ENCODE data around the gene CPNE8. TPM values are rescaled to one million over a fixed set of nuclear protein-coding genes. Genes with fewer than 3 reads are reported as not detected.

The CPNE8 gene
- polyA plus RNA-seq, 2 donors, result 2.5 to 4.5 TPM

- H3K27me3 ChIP-seq (ENCODE audit: control insufficient read depth in 1 of 2, insufficient read depth in 2 of 2, low read length in 2 of 2), result no peaks in the 10 kb centered on the region
- H3K36me3 ChIP-seq (ENCODE audit: control insufficient read depth in 2 of 2, insufficient read depth in 2 of 2, low read length in 1 of 2), result no peaks in the 10 kb centered on the region
- 67 to 75% methylated on average over 4 of the region's 4 CpGs for WGBS, 2 donors
- H3K4me3 ChIP-seq (ENCODE audit: low read depth in 1 of 2, low read length in 2 of 2), result no peak overlapping the region
- H3K4me1 ChIP-seq (ENCODE audit: control insufficient read depth in 2 of 2, insufficient read depth in 2 of 2, low read length in 1 of 2), result no peaks in the 10 kb centered on the region
- H3K9me3 ChIP-seq (ENCODE audit: control insufficient read depth in 2 of 2, insufficient read depth in 1 of 2, low read depth in 1 of 2, low read length in 1 of 2), result no peaks in the 10 kb centered on the region
- H3K27ac ChIP-seq (ENCODE audit: low read depth in 2 of 2, low read length in 1 of 2), result no peak overlapping the region
These were observed 259.2 kb downstream of the CPNE8 start for GRCh38 chr12:38646146-38646545.

DNA sequence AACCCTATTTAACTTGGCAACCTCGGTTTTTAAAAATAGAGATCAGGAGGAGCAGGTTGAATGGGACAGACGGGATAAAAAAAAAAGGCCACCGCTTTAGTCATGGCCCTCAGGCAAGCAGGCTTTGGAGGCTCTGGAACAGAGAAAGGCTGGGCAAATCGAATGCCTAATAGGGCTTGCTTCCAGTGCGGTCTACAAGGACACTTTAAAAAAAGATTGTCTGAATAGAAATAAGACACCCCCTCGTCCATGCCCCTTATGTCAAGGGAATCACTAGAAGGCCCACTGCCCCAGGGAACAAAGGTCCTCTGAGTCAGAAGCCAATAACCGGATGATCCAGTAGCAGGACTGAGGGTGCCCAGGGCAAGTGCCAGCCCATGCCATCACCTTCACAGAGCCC is 265.8 kb downstream of the CPNE8 start:
- Histone ChIP-seq H3K27ac (ENCODE audit: low read depth in 2 of 2, low read length in 1 of 2) (no peak overlapping the region), H3K4me3 (ENCODE audit: low read depth in 1 of 2, low read length in 2 of 2) (no peak overlapping the region), H3K9me3 (ENCODE audit: control insufficient read depth in 2 of 2, insufficient read depth in 1 of 2, low read depth in 1 of 2, low read length in 1 of 2) (no peaks in the 10 kb centered on the region), H3K4me1 (ENCODE audit: control insufficient read depth in 2 of 2, insufficient read depth in 2 of 2, low read length in 1 of 2) (peaks cover 0 to 3% of the 10 kb centered on the region in 2 donors), H3K27me3 (ENCODE audit: control insufficient read depth in 1 of 2, insufficient read depth in 2 of 2, low read length in 2 of 2) (no peaks in the 10 kb centered on the region), H3K36me3 (ENCODE audit: control insufficient read depth in 2 of 2, insufficient read depth in 2 of 2, low read length in 1 of 2) (no peaks in the 10 kb centered on the region)
- 49 to 53% methylated on average over 7 of the region's 7 CpGs for WGBS, 2 donors

DNA sequence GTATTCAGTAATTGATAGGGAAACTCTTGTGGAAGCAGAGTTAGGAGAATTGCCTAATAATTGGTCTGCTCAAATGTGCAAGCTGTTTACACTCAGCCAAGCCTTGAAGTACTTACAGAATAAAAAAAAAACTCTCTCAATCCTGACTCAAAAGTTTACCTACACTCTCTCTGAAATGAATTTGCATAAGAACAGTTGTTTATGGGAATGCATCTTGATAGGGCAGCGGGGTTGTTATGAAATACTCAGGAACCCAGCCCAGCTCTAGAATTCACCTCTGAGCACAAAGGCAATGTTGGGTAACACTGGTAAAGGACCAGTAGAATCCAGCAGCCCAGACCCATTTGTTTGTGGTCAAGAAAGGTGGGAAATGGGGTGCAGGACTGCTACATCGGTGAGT is 267.0 kb downstream of the CPNE8 start:
- no peaks in the 10 kb centered on the region for H3K9me3 ChIP-seq (ENCODE audit: control insufficient read depth in 2 of 2, insufficient read depth in 1 of 2, low read depth in 1 of 2, low read length in 1 of 2)
- no peaks in the 10 kb centered on the region for H3K36me3 ChIP-seq (ENCODE audit: control insufficient read depth in 2 of 2, insufficient read depth in 2 of 2, low read length in 1 of 2)
- H3K27me3 ChIP-seq (ENCODE audit: control insufficient read depth in 1 of 2, insufficient read depth in 2 of 2, low read length in 2 of 2), result no peaks in the 10 kb centered on the region
- H3K4me3 ChIP-seq (ENCODE audit: low read depth in 1 of 2, low read length in 2 of 2), result no peak overlapping the region
- WGBS, 2 donors, result 76 to 82% methylated on average over 2 of the region's 2 CpGs
- H3K4me1 ChIP-seq (ENCODE audit: control insufficient read depth in 2 of 2, insufficient read depth in 2 of 2, low read length in 1 of 2), result peaks cover 0 to 3% of the 10 kb centered on the region in 2 donors
- no peak overlapping the region for H3K27ac ChIP-seq (ENCODE audit: low read depth in 2 of 2, low read length in 1 of 2)

DNA sequence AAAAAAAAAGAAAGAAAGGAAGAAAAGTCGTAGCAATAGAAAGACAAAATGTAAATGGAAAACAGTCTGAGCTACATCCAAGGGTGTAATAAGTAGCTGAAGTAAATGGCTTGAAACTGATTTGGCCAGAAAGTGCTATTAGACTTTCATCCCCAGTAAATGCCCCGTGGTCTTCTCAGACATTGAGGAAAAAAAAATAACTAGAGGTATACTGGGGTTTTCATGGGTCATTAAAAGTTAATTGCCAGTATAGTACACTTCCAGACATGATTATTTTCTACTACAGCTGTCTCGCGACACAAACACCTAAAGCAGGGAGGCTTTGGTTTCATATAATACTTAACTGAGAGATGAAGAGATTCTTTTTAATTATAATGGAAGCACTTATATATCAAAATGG is 271.9 kb downstream of the CPNE8 start:
- H3K4me1 ChIP-seq (ENCODE audit: control insufficient read depth in 2 of 2, insufficient read depth in 2 of 2, low read length in 1 of 2), result peaks cover 0 to 3% of the 10 kb centered on the region in 2 donors
- no peaks in the 10 kb centered on the region for H3K27me3 ChIP-seq (ENCODE audit: control insufficient read depth in 1 of 2, insufficient read depth in 2 of 2, low read length in 2 of 2)
- H3K4me3 ChIP-seq (ENCODE audit: low read depth in 1 of 2, low read length in 2 of 2), result no peak overlapping the region
- WGBS, 2 donors, result 40 to 53% methylated on average over 4 of the region's 4 CpGs
- H3K9me3 ChIP-seq (ENCODE audit: control insufficient read depth in 2 of 2, insufficient read depth in 1 of 2, low read depth in 1 of 2, low read length in 1 of 2), result no peaks in the 10 kb centered on the region
- no peaks in the 10 kb centered on the region for H3K36me3 ChIP-seq (ENCODE audit: control insufficient read depth in 2 of 2, insufficient read depth in 2 of 2, low read length in 1 of 2)
- H3K27ac ChIP-seq (ENCODE audit: low read depth in 2 of 2, low read length in 1 of 2), result no peak overlapping the region

DNA sequence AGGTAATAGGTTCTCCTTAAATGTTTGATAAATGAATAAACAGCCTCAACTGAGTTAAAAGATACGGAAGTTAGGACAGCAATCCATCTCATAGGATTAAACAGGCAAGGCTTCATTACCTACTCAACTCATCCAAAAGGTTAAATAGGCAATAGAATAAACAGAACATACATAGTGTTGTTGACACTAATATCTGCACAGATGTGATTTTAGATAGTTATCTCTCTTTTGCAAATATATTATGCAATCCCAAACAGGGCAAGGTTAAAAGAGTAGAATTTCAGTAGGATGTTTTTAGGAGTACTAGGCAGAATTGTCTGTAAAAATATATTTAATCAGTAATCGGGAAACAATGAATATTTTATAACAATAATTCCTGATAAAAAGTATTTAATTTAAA is 276.3 kb downstream of the CPNE8 start:
- WGBS, 2 donors, result 85 to 88% methylated on average over 2 of the region's 2 CpGs
- no peaks in the 10 kb centered on the region for H3K27me3 ChIP-seq (ENCODE audit: control insufficient read depth in 1 of 2, insufficient read depth in 2 of 2, low read length in 2 of 2)
- H3K9me3 ChIP-seq (ENCODE audit: control insufficient read depth in 2 of 2, insufficient read depth in 1 of 2, low read depth in 1 of 2, low read length in 1 of 2), result no peaks in the 10 kb centered on the region
- no peak overlapping the region for H3K27ac ChIP-seq (ENCODE audit: low read depth in 2 of 2, low read length in 1 of 2)
- no peaks in the 10 kb centered on the region for H3K4me1 ChIP-seq (ENCODE audit: control insufficient read depth in 2 of 2, insufficient read depth in 2 of 2, low read length in 1 of 2)
- no peak overlapping the region for H3K4me3 ChIP-seq (ENCODE audit: low read depth in 1 of 2, low read length in 2 of 2)
- H3K36me3 ChIP-seq (ENCODE audit: control insufficient read depth in 2 of 2, insufficient read depth in 2 of 2, low read length in 1 of 2), result no peaks in the 10 kb centered on the region

DNA sequence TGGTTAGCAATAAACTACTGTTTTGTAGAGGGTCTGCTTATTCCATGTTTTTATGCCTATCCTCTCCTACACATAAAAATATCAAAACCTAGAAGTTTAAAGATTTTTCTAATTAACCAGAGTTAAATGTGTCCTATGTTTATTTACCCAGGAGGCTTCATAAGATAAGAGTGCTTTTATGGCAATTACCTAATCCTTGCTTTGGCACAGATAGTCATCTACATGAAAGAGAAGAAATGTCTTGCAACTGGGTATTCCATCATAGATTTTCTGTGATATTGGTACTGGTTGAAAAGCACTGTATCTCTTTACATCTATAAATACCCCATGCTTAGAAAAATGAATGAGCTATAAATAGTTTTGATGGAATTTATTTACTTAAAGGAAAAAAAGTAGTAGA is 277.1 kb downstream of the CPNE8 start:
- Histone ChIP-seq H3K36me3 (ENCODE audit: control insufficient read depth in 2 of 2, insufficient read depth in 2 of 2, low read length in 1 of 2) (no peaks in the 10 kb centered on the region), H3K4me1 (ENCODE audit: control insufficient read depth in 2 of 2, insufficient read depth in 2 of 2, low read length in 1 of 2) (no peaks in the 10 kb centered on the region), H3K9me3 (ENCODE audit: control insufficient read depth in 2 of 2, insufficient read depth in 1 of 2, low read depth in 1 of 2, low read length in 1 of 2) (no peaks in the 10 kb centered on the region)

GRCh38 chr12:38625306-38625705 is 280.1 kb downstream of the CPNE8 start:
- Histone ChIP-seq H3K4me3 (ENCODE audit: low read depth in 1 of 2, low read length in 2 of 2) (no peak overlapping the region), H3K27me3 (ENCODE audit: control insufficient read depth in 1 of 2, insufficient read depth in 2 of 2, low read length in 2 of 2) (no peaks in the 10 kb centered on the region), H3K9me3 (ENCODE audit: control insufficient read depth in 2 of 2, insufficient read depth in 1 of 2, low read depth in 1 of 2, low read length in 1 of 2) (no peaks in the 10 kb centered on the region), H3K27ac (ENCODE audit: low read depth in 2 of 2, low read length in 1 of 2) (no peak overlapping the region), H3K4me1 (ENCODE audit: control insufficient read depth in 2 of 2, insufficient read depth in 2 of 2, low read length in 1 of 2) (no peaks in the 10 kb centered on the region), H3K36me3 (ENCODE audit: control insufficient read depth in 2 of 2, insufficient read depth in 2 of 2, low read length in 1 of 2) (no peaks in the 10 kb centered on the region)
- WGBS, 2 donors, result 86 to 88% methylated on average over 5 of the region's 5 CpGs

More for the DNA sequence above, 277.1 kb downstream of the CPNE8 start:
- Histone ChIP-seq H3K27ac (ENCODE audit: low read depth in 2 of 2, low read length in 1 of 2) (no peak overlapping the region), H3K27me3 (ENCODE audit: control insufficient read depth in 1 of 2, insufficient read depth in 2 of 2, low read length in 2 of 2) (no peaks in the 10 kb centered on the region), H3K4me3 (ENCODE audit: low read depth in 1 of 2, low read length in 2 of 2) (no peak overlapping the region)

DNA sequence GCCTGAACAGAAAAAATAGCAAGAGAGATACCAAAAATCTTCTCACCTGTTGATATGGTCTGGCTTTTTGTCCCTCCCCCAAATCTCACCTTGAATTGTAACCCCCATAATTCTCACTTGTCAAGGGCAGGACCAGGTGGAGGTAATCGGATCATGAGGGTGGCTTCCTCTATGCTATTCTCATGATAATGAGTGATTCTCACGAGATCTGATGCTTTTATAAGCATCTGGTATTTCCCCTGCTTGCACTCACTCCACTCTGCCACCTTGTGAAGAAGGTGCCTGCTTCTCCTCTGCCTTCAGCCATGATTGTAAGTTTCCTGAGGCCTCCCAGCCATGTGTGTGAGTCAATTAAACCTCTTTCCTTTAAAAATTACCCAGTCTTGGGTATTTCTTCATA is 291.2 kb downstream of the CPNE8 start:
- Histone ChIP-seq H3K27ac (ENCODE audit: low read depth in 2 of 2, low read length in 1 of 2) (no peak overlapping the region), H3K27me3 (ENCODE audit: control insufficient read depth in 1 of 2, insufficient read depth in 2 of 2, low read length in 2 of 2) (no peaks in the 10 kb centered on the region), H3K4me1 (ENCODE audit: control insufficient read depth in 2 of 2, insufficient read depth in 2 of 2, low read length in 1 of 2) (no peaks in the 10 kb centered on the region), H3K9me3 (ENCODE audit: control insufficient read depth in 2 of 2, insufficient read depth in 1 of 2, low read depth in 1 of 2, low read length in 1 of 2) (no peaks in the 10 kb centered on the region), H3K4me3 (ENCODE audit: low read depth in 1 of 2, low read length in 2 of 2) (no peak overlapping the region), H3K36me3 (ENCODE audit: control insufficient read depth in 2 of 2, insufficient read depth in 2 of 2, low read length in 1 of 2) (no peaks in the 10 kb centered on the region)
- 51 to 63% methylated on average over 2 of the region's 2 CpGs for WGBS, 2 donors

GRCh38 chr12:38610808-38611350 is 294.5 kb downstream of the CPNE8 start:
- H3K4me3 ChIP-seq (ENCODE audit: low read depth in 1 of 2, low read length in 2 of 2), result no peak overlapping the region
- no peak overlapping the region for H3K27ac ChIP-seq (ENCODE audit: low read depth in 2 of 2, low read length in 1 of 2)
- no peaks in the 10 kb centered on the region for H3K9me3 ChIP-seq (ENCODE audit: control insufficient read depth in 2 of 2, insufficient read depth in 1 of 2, low read depth in 1 of 2, low read length in 1 of 2)
- no peaks in the 10 kb centered on the region for H3K27me3 ChIP-seq (ENCODE audit: control insufficient read depth in 1 of 2, insufficient read depth in 2 of 2, low read length in 2 of 2)
- no peaks in the 10 kb centered on the region for H3K36me3 ChIP-seq (ENCODE audit: control insufficient read depth in 2 of 2, insufficient read depth in 2 of 2, low read length in 1 of 2)
- no peaks in the 10 kb centered on the region for H3K4me1 ChIP-seq (ENCODE audit: control insufficient read depth in 2 of 2, insufficient read depth in 2 of 2, low read length in 1 of 2)
- WGBS, 2 donors, result 40 to 54% methylated on average over 2 of the region's 2 CpGs

GRCh38 chr12:38607295-38607694 is 298.1 kb downstream of the CPNE8 start:
- no peaks in the 10 kb centered on the region for H3K27me3 ChIP-seq (ENCODE audit: control insufficient read depth in 1 of 2, insufficient read depth in 2 of 2, low read length in 2 of 2)
- H3K4me1 ChIP-seq (ENCODE audit: control insufficient read depth in 2 of 2, insufficient read depth in 2 of 2, low read length in 1 of 2), result no peaks in the 10 kb centered on the region
- no peak overlapping the region for H3K4me3 ChIP-seq (ENCODE audit: low read depth in 1 of 2, low read length in 2 of 2)
- WGBS, 2 donors, result 64 to 86% methylated on average over 1 of the region's 1 CpG
- no peak overlapping the region for H3K27ac ChIP-seq (ENCODE audit: low read depth in 2 of 2, low read length in 1 of 2)
- H3K36me3 ChIP-seq (ENCODE audit: control insufficient read depth in 2 of 2, insufficient read depth in 2 of 2, low read length in 1 of 2), result no peaks in the 10 kb centered on the region
- no peaks in the 10 kb centered on the region for H3K9me3 ChIP-seq (ENCODE audit: control insufficient read depth in 2 of 2, insufficient read depth in 1 of 2, low read depth in 1 of 2, low read length in 1 of 2)
